Renal cortex interstitium (tissue), 15 donors: ENCODE results near the gene CWH43. TPM values are rescaled to one million over a fixed set of nuclear protein-coding genes. Genes with fewer than 3 reads are reported as not detected.
A peak's percentile ranks its signal among the peaks of the same experiment; 100 is the strongest.
"Not testable (repeated sequence)": the region's sequence is repeated elsewhere in the genome, so short reads cannot be mapped to it uniquely, and the experiment has no call there.

Source experiments
- DNase-seq, 11 donors: peaks; one replicate each; pipeline ENCODE4 v3.0.0-alpha.2; 2013; ENCODE audit warnings: low read depth in 9 of 11, low spot score in 4 of 11; ENCODE audit errors: extremely low read depth in 1 of 11
- long read RNA-seq, 16 experiments: transcript quantifications; one replicate each; lab custom pipeline, GENCODE V29; 2026
- polyA plus RNA-seq, 3 donors: library from polyadenylated mRNA; unstranded; fragments of 120-200 nt; gene quantifications; one replicate each; pipeline ENCODE4 v1.2.1, GENCODE V29; 2013; ENCODE audit not compliant: insufficient read length in 3 of 3

Gene CWH43
- 1 to 10 TPM; 4.7 to 5.5 (median 5.4) TPM for polyA plus RNA-seq
- long read RNA-seq, donor 1, result 0 reads
- long read RNA-seq, donor 2, result 0 reads
- long read RNA-seq, donor 3, partial matches to known transcripts, result 0 of 1 reads
- long read RNA-seq, donor 3, other reads (novel, unspliced or antisense), result 0 of 1 reads
- long read RNA-seq, donor 4, result 0 reads
- long read RNA-seq, donor 5, result 0 reads
- long read RNA-seq, donor 6, partial matches to known transcripts, result 0 of 1 reads
- long read RNA-seq, donor 6, other reads (novel, unspliced or antisense), result 0 of 1 reads
- long read RNA-seq, donor 7, partial matches to known transcripts, result 7 of 7 reads
- long read RNA-seq, donor 7, other reads (novel, unspliced or antisense), result 0 of 7 reads
- long read RNA-seq, donor 8, result 0 reads
- long read RNA-seq, donor 9, partial matches to known transcripts, result 0 of 4 reads
- long read RNA-seq, donor 9, other reads (novel, unspliced or antisense), result 0 of 4 reads
- long read RNA-seq, donor 10, result 0 reads
- long read RNA-seq, donor 11, partial matches to known transcripts, result 0 of 1 reads
- long read RNA-seq, donor 11, other reads (novel, unspliced or antisense), result 0 of 1 reads
- long read RNA-seq, donor 12, result 0 reads
- long read RNA-seq, donor 13, result 0 reads
- long read RNA-seq, donor 14, result 0 reads
- long read RNA-seq, donor 15, partial matches to known transcripts, result 0 of 1 reads
- long read RNA-seq, donor 15, other reads (novel, unspliced or antisense), result 0 of 1 reads
- long read RNA-seq, donor 16, transcript CWH43-201 (16 exons, 2,472 nt), result major isoform, 5 of 11 reads
- long read RNA-seq, donor 16, partial matches to known transcripts, result 6 of 11 reads
- long read RNA-seq, donor 16, other reads (novel, unspliced or antisense), result 0 of 11 reads

- peak in 1 of 11 donors; percentile 9 for DNase-seq
These were observed at the start of gene CWH43 for GRCh38 chr4:48985976-48986653. CWH43 (plus strand) TSS chr4:48986275; CDS start chr4:48986430, 155 bp downstream.

DNA sequence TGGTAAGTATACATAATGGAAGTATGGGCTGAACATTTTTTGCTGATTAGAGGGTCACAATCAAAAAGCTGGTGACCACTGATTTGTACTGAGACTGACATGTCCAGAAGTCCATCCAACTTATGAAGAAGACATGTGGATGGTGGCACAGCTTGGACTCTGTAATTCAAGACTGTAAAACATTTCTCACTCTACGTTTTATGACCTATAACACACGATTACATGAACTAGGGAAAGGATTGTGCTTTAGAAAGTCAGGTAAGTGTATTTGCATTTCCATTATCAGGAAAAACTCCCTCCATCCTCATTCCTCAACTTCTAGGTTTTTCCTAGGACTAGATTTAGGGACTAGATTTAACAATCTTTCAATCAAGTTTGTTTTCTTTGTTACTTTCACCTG, 49.0 kb upstream of the CWH43 start:
- DNase-seq, result no peak

DNA sequence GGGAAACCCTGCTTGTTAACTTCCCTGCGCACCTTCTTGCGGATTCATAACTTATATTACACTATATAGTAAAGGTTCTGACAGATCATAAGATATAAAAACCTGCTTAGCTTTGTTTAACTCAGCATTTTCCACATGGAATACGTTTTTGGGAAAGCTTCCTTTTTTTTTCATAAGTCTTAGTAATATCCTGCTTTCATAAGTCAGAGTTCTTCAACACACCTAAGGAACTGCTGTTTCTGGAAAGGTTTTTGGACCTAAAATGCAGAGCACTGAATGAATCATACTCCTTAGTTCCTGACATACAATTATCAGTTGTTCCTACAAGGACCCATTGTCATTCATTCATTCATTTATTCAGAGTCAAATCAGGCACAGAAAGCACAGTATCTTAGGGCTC, 47.2 kb upstream of the CWH43 start:
- no peak for DNase-seq

DNA sequence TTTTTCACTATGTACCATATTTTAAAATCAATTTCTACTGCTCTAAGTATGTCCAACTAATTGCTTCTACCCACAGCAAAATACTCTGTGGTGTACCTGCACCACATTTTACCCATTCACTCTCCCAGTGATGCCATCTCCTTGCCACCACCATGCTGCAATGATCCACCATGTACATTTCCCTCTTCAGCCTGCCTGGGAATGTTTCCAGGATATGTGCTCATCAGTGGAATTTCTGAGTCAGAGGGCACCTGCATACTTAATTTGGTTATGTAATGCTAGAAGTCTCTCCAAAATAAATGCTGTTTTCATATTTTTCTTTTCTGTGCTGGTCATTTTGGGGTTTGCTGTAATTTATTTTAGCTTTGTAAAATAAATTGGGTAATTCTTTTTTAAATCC, 46.3 kb upstream of the CWH43 start:
- DNase-seq, result no peak

DNA sequence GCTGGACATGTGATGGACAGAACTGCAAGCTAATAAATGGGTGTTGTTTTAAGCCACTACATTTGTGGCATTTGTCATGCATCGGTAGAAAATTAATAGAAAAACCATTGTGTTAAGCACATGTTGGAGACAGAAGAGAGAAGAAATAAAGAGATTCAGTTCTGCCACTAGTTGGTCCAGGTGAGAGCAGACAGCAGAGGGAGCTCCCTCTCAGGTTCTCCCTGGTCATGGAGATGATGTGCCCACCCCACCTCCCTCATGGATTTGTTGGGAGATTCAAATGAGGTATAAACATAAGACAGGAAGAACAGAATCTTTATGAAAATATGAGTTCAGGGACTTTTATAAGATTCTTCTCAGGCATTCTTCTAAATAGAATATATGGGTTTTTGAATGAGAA, 42.7 kb upstream of the CWH43 start:
- no peak for DNase-seq

- DNase-seq, result no peak
These were observed 41.8 kb upstream of the CWH43 start for GRCh38 chr4:48944252-48944651.

DNA sequence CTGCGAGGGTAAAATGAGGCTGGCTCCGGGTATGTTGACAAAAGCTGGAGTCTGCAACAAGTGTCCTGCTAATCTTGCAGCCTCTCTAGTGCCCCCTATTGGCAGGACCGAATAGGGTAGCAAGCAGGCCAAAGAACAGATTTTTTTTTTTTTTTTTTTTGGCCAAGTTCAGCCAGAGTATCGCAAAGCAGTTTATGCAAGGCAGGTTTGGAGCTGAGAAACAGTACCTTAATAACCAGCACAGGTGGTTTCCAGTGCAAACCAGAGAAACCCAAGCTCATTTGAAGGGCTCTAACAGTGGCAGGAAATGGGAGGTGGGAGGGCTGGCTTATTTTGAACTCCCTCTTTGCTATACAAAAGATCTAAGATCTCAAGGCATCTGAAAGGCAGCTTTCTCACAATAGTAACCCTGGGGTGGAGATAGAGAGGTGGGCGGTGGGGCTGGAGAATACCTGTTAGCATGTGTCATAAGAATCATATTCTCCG, 41.3 kb upstream of the CWH43 start:
- DNase-seq, result no peak

- DNase-seq, result no peak
These were observed 40.1 kb upstream of the CWH43 start for GRCh38 chr4:48945981-48946380.

DNA sequence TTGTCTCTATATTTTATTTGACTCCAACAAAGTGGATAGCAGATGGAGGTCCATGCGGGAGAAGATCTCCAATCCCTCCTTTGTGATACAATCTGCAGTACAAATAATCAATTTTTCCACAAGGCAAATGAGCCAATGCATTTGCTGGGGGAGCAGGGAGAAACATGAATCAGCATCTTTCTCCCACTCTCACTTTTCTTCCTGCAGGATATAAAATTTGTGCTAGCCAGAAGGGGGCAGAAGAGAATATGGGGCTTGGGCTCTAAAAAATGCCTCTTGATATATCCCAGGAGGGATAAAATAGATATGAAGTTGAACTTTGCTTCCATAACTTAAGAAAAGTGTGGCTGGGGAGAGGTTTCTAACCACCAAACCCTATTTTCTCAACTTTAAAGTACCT, 38.3 kb upstream of the CWH43 start:
- no peak for DNase-seq

DNA sequence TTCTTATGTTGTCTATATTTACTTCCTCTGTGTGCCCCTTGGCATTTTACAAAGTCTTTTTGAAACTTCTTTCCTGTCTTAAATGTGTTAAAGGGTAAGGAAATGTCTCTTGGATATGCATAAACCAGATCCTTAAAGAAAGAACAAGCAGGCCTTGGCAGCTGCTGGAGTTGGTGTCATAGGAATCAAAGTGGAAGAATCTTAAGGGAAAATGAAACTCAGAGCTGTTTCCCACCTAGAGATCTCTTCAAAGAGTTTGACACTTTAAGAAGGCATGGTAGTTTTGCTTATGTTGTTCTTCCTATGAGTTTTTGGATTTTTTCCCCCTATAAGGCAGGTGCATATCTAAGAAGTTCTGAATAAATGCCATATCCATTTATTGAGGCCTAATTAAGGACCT, 37.0 kb upstream of the CWH43 start:
- DNase-seq, result no peak

GRCh38 chr4:48949518-48950219, 36.4 kb upstream of the CWH43 start:
- DNase-seq, result no peak

DNA sequence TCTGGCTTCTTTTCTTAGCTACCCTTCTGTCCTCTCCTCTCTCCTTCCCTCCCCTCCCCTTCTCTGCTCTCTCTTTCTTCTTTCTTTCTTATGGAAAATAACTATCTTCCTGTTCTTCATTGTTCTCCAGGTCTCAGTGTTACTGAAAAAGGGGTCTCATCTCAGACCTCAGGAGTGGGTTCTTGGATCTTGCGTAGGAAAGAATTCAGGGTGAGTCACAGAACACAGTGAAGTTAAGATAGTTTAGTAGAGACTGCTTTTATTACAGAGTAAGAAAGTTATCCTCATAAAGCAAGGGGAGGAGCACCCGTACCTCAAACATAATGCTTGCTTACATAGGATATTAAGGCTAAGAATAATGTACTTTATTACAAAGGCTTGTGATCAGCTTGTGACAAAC, 31.8 kb upstream of the CWH43 start:
- DNase-seq, result no peak

- DNase-seq, result not testable (repeated sequence)
These were observed 28.7 kb upstream of the CWH43 start for GRCh38 chr4:48957366-48957765.

- no peak for DNase-seq
These were observed 27.5 kb upstream of the CWH43 start for GRCh38 chr4:48958582-48958981.

GRCh38 chr4:48960988-48961635, 25.0 kb upstream of the CWH43 start:
- DNase-seq, result no peak

DNA sequence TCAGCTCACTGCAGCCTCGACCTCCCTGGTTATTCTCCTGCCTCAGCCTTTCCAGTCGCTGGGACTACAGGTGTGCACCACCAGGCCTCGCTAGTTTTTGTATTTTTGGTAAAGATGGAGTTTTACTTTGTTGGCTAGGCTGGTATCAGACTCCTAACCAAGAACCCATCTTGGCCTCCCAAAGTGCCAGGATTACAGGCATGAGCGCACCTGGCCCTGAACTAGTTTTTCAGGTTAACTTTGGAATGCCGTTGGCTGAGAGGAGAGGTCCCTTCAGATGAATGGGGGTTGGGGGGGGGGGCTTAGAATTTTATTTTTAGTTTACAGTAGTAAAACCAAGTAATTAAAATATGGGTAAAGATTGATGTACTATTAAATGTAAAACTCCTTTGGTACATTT, 23.4 kb upstream of the CWH43 start:
- no peak for DNase-seq

DNA sequence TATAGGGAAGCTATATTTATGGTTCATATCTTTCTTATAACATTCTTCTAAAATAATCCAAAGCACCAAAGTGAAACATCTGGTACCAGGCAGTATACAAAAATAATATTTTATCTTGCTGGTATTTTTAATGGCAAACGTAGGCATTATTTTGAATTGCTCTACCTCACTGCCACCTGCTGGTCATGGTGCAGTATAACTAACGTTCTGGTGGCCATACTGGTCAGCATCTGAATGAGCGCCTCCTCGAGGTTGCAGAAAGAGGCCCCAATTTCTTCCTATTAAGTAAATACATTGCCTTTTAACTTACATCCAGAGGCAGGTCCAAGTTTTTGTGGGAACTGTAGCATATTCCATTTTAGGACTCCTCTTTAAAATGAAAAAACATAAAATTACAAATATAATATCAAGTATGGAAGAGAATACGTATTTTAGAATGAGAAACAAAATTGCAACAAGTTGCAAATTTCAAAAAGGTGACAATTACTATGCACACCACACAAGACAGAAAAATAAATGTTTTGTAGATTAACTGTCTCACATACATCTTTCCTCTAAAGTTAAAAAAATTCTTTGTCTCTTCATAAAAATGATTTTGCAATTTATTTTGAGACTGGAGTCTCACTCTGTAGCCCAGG, 22.9 kb upstream of the CWH43 start:
- peak in 10 of 11 donors; percentile 58 to 80 (median 68) for DNase-seq

DNA sequence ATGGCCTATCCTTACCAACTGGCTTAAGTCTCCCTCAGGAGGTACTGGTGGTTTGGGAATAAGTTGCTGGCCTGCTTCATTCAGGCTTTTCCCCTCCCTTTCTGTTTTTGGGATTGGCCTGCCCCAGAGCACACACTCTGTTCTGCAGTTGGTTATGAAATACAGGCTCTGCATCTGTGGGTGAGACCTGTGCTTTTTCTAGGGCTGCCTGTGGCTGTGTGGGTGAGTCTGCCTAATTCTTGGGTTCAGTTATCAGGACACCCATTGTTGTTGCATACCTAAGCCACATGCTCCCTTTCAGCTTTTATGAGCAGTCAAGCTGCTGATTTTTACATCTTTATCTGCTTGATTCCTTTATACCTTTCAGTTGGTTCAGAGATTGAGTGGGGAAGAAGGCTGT, 19.0 kb upstream of the CWH43 start:
- DNase-seq, result no peak
